Measurements from ENCODE around the gene F2R. TPM values are rescaled to one million over a fixed set of nuclear protein-coding genes. Genes with fewer than 3 reads are reported as not detected.
A peak's percentile ranks its signal among the peaks of the same experiment; 100 is the strongest.

F2R gene
- total and polyA plus RNA-seq, 9 donors: 15.3 to 42.2 (median 25.6) TPM

DNA sequence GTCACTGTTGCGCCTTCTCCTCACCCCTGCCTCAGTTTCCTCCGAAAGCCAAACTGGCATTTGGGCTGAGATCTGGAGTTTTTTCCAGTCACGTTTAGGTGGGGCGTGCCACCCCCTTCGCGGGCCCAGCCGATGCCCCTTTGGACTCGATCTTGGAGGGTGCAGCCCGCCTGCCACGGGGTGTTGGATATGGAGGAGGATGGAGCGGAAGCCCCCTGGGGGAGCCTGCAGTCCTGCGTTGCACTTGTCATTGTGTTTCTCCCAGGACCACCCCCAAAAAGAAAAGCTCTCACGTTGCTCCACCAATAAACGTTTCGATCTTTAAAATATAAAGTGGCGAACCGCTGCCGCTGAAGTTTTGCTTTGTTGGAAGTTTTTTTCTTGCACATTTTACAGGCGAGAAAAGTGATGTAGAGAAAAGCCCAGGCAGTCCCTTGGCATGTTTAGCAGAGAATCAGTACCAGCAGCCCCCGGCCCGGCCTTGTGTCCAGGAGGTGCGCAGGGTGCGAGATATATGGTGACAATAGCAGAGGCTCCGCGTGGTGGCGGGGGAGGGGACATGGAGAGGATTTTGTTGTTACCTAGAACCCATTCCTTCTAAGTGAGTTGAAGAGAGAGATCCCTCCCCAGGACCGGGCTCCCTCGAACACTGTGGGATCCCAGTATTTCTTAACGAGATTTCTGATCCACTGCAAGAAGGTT is 681 bp downstream of the F2R start:
- peaks cover 25% of the 10 kb centered on the region for H3K27me3 ChIP-seq (ENCODE audit: control insufficient read depth, insufficient read depth, low read length)
- peaks cover 7% of the 10 kb centered on the region for H3K4me1 ChIP-seq (ENCODE audit: control insufficient read depth, insufficient read depth, low read length)
- H3K36me3 ChIP-seq (ENCODE audit: control insufficient read depth, insufficient read depth, low read length): no peaks in the 10 kb centered on the region
- no peaks in the 10 kb centered on the region for H3K9me3 ChIP-seq (replicated peaks; ENCODE audit: control insufficient read depth, low read depth, low read length)
- DNase-seq: peak; percentile 39
- 0% methylated on average over 11 of the region's 29 CpGs for WGBS (ENCODE audit: insufficient coverage)
- H3K4me3 ChIP-seq (ENCODE audit: low read length): peak overlapping the region; percentile 52
- H3K27ac ChIP-seq (ENCODE audit: low read length): peak overlapping the region; percentile 18

DNA sequence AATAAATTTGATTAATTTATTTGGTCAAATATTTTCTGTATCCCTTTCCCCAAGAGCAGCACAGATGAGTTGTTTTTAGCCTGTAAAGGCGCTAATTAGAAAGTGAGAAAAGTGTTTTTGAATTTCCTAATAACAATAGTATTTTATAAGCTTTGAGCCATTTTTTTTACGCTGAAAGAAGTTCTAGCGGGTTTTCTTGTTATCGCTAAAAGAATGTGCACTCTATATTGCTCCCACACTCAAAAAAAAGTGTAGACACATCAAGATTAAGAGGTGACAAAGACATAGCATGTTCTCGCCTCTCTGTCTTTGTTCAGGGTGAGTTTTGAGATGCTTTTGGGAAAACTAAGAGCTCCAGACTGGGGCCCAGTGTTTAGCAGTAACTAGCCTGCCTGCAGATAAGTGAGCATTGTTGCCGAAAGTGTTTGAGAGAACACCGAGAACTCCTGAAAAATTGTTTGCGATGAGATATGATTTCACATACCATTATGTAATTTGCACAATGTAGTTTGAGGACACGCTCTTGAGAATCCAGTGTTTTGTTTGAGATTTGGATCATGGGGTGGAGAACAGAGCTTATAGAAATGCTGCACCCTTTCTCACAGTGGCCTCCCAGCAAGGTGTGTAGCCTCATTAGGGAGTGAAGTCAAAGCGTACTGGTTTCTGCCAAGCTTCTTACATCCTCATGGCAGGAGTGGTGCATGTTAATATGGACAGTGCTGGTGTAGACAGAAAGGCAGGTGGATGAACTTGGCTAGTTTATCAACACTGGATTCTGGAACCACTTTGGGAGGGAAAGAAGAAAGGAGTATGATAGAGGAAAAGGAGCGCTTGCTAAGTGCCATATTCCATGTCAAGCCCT is 1.5 kb downstream of the F2R start:
- 77% methylated on average over 3 of the region's 11 CpGs for WGBS (ENCODE audit: insufficient coverage)
- H3K4me3 ChIP-seq (ENCODE audit: low read length): peak overlapping the region; percentile 52
- H3K4me1 ChIP-seq (ENCODE audit: control insufficient read depth, insufficient read depth, low read length): peaks cover 7% of the 10 kb centered on the region
- no peaks in the 10 kb centered on the region for H3K36me3 ChIP-seq (ENCODE audit: control insufficient read depth, insufficient read depth, low read length)
- peaks cover 25% of the 10 kb centered on the region for H3K27me3 ChIP-seq (ENCODE audit: control insufficient read depth, insufficient read depth, low read length)
- DNase-seq: no peak
- no peaks in the 10 kb centered on the region for H3K9me3 ChIP-seq (replicated peaks; ENCODE audit: control insufficient read depth, low read depth, low read length)
- peak overlapping the region; percentile 57 for H3K27ac ChIP-seq (ENCODE audit: low read length)

DNA sequence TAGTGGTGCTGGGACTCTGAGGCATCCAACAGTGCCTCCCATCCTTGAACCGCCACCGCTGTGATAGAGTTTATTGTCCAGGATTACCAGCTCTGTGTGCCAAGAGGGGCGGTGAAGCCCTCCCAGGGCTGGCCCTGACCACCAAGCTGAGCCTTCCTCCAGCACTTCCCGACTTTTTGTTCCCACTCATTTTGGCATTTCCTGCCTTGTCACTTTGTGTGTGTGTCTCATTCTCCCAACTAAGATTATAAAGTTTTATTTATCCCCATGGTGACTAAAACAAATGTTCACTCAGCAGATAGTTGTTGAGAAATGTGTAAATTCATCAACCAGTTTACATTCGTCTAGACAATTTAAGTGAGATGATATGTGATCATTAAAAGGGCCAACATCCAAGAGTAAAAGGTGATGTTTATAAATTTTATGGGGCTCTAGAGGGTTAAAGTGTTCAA is 2.5 kb downstream of the F2R start:
- Histone ChIP-seq H3K27me3 (ENCODE audit: control insufficient read depth, insufficient read depth, low read length) (peaks cover 25% of the 10 kb centered on the region), H3K27ac (ENCODE audit: low read length) (no peak overlapping the region), H3K4me1 (ENCODE audit: control insufficient read depth, insufficient read depth, low read length) (peaks cover 7% of the 10 kb centered on the region), H3K36me3 (ENCODE audit: control insufficient read depth, insufficient read depth, low read length) (no peaks in the 10 kb centered on the region), H3K4me3 (ENCODE audit: low read length) (no peak overlapping the region), H3K9me3 (replicated peaks; ENCODE audit: control insufficient read depth, low read depth, low read length) (no peaks in the 10 kb centered on the region)
- DNase-seq: no peak
- 90% methylated on average over 3 of the region's 5 CpGs for WGBS (ENCODE audit: insufficient coverage)

DNA sequence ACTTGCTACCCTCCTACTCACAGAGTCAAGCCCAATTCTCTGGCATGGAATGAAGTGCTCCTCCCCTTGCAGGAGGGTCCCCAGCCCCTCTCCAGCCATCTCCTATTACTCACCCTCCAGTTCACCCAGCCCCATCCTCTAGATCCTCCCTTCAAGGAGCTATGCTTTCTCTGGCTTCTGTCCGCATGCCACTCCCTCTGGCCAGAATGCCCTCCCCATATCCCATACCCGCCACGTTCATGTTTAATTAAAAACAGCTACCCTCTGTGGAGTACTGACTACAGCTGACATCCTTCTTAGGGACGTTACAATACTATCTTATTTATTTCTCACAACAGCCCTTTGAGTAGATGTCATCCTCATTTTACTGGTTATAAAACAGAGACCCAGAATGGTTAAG is 3.0 kb downstream of the F2R start:
- no peaks in the 10 kb centered on the region for H3K36me3 ChIP-seq (ENCODE audit: control insufficient read depth, insufficient read depth, low read length)
- peaks cover 22% of the 10 kb centered on the region for H3K27me3 ChIP-seq (ENCODE audit: control insufficient read depth, insufficient read depth, low read length)
- no peaks in the 10 kb centered on the region for H3K9me3 ChIP-seq (replicated peaks; ENCODE audit: control insufficient read depth, low read depth, low read length)
- WGBS (ENCODE audit: insufficient coverage): 85% methylated on average over 3 of the region's 4 CpGs
- H3K27ac ChIP-seq (ENCODE audit: low read length): no peak overlapping the region
- no peak for DNase-seq
- no peak overlapping the region for H3K4me3 ChIP-seq (ENCODE audit: low read length)
- H3K4me1 ChIP-seq (ENCODE audit: control insufficient read depth, insufficient read depth, low read length): peaks cover 7% of the 10 kb centered on the region

DNA sequence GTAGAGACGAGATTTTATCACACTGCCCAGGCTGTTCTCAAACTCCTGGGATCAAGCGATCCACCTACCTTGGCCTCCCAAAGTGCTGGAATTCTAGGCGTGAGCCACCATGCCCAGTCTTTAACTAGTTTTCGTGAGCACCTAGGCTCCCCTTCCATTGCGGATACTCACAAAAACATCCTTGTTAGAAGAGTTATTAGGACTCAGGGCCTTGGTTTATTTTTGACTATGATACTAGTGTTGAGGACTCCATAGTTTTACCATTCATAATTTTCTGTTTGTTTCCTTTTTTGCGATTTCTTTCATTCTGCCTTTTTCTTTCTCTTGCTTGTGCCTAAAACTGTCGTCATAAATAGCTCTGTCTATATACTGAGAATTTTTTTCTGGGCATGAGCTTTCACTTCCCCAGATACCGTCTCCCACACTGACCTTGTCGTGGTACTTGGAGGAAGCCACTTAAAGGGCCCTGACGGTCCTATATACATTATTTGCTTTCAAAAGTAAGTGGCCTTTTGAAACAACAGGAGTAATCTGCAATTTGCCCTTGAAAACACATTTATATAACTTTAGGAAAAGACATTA is 5.2 kb downstream of the F2R start:
- WGBS (ENCODE audit: insufficient coverage): 90% methylated on average over 2 of the region's 10 CpGs
- Histone ChIP-seq H3K4me3 (ENCODE audit: low read length) (no peak overlapping the region), H3K9me3 (replicated peaks; ENCODE audit: control insufficient read depth, low read depth, low read length) (no peaks in the 10 kb centered on the region), H3K27ac (ENCODE audit: low read length) (no peak overlapping the region), H3K4me1 (ENCODE audit: control insufficient read depth, insufficient read depth, low read length) (peaks cover 5% of the 10 kb centered on the region), H3K36me3 (ENCODE audit: control insufficient read depth, insufficient read depth, low read length) (no peaks in the 10 kb centered on the region), H3K27me3 (ENCODE audit: control insufficient read depth, insufficient read depth, low read length) (peaks cover 7% of the 10 kb centered on the region)
- peak; percentile 45 for DNase-seq

DNA sequence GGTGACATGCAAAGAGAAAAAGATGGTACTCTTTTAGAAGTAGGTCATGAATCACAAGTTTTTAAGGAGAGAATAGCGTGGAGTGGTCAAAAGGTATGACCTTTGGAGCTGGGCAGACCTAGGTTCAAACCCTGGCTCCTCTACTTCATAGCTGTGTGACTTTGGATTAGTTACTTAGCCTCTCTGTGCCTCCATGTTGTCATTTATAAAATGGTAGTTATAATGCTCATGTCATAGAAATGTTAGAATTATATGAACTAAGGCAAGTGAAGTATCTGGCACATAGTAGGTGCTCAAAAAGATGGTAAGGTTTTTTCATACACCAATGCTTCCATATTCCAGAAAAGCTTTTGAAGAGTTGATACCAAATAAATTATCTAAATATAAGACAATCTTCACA is 7.3 kb downstream of the F2R start:
- Histone ChIP-seq H3K27ac (ENCODE audit: low read length) (no peak overlapping the region), H3K4me3 (ENCODE audit: low read length) (no peak overlapping the region), H3K4me1 (ENCODE audit: control insufficient read depth, insufficient read depth, low read length) (no peaks in the 10 kb centered on the region), H3K9me3 (replicated peaks; ENCODE audit: control insufficient read depth, low read depth, low read length) (no peaks in the 10 kb centered on the region), H3K27me3 (ENCODE audit: control insufficient read depth, insufficient read depth, low read length) (no peaks in the 10 kb centered on the region), H3K36me3 (ENCODE audit: control insufficient read depth, insufficient read depth, low read length) (no peaks in the 10 kb centered on the region)
- DNase-seq: no peak
- WGBS (ENCODE audit: insufficient coverage): no CpG with 5 or more reads among the region's 1 CpG

DNA sequence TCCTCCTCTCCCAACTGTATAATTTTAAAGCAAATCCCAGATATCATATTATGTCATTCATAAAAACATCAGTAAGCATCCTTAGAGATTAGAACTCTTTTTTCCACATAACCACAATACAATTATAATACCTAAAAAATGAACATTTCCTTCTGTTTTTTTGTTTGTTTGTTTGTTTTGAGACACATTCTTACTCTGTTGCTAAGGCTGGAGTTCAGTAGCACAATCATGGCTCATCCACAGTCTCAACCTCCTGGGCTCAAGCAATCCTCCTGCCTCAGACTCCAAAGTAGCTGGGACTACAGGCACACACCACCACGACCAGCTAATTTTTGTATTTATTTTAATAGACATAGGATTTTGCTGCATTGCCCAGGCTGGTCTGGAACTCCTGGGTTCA is 8.0 kb downstream of the F2R start:
- no CpG with 5 or more reads among the region's 1 CpG for WGBS (ENCODE audit: insufficient coverage)

DNA sequence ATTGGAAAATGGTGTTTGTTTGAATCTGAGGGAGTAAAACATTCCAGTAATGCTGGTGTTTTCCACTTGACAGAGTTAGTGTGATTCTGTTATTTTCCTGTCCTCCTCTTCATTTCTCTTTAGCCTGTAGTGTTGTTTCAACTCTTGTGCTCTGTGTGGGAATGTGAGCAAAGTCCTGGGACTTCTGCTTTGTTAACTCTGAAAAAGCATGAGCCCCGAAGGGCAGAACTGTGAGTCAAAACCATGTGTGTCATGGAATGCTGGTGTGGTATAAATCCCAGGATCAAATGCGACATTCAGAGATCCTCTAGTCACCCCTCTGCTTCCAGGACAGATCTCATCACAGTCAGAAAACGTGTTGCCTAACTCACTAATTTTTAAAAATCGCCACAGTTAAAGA is 8.9 kb downstream of the F2R start:
- no peak overlapping the region for H3K27ac ChIP-seq (ENCODE audit: low read length)

More for the DNA sequence above, 8.0 kb downstream of the F2R start:
- Histone ChIP-seq H3K27ac (ENCODE audit: low read length) (no peak overlapping the region), H3K27me3 (ENCODE audit: control insufficient read depth, insufficient read depth, low read length) (no peaks in the 10 kb centered on the region), H3K4me1 (ENCODE audit: control insufficient read depth, insufficient read depth, low read length) (no peaks in the 10 kb centered on the region), H3K9me3 (replicated peaks; ENCODE audit: control insufficient read depth, low read depth, low read length) (peaks cover 2% of the 10 kb centered on the region), H3K4me3 (ENCODE audit: low read length) (no peak overlapping the region), H3K36me3 (ENCODE audit: control insufficient read depth, insufficient read depth, low read length) (no peaks in the 10 kb centered on the region)
- no peak for DNase-seq

DNA sequence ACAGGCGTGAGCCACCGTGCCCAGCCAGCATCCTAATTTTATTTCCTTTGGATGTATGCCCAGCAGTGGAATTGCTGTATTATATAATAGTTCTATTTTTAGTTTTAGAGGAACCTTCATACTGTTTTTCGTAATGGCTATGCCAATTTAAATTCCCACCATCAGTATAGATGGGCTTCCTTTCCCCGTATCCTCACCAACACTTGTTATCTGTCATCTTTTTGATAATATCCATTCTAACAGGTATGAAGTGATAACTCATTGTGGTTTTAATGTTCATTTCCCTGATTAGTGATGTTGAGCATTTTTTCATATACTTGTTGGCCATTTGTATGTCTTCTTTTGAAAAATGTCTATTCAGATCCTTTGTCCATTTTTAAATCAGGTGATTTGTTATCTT is 13.0 kb downstream of the F2R start:
- Histone ChIP-seq H3K36me3 (ENCODE audit: control insufficient read depth, insufficient read depth, low read length) (peaks cover 9% of the 10 kb centered on the region), H3K4me1 (ENCODE audit: control insufficient read depth, insufficient read depth, low read length) (no peaks in the 10 kb centered on the region), H3K27me3 (ENCODE audit: control insufficient read depth, insufficient read depth, low read length) (no peaks in the 10 kb centered on the region), H3K4me3 (ENCODE audit: low read length) (no peak overlapping the region), H3K27ac (ENCODE audit: low read length) (no peak overlapping the region), H3K9me3 (replicated peaks; ENCODE audit: control insufficient read depth, low read depth, low read length) (peaks cover 22% of the 10 kb centered on the region)
- no CpG with 5 or more reads among the region's 4 CpGs for WGBS (ENCODE audit: insufficient coverage)
- DNase-seq: no peak

More for the DNA sequence above, 8.9 kb downstream of the F2R start:
- Histone ChIP-seq H3K27me3 (ENCODE audit: control insufficient read depth, insufficient read depth, low read length) (no peaks in the 10 kb centered on the region), H3K4me1 (ENCODE audit: control insufficient read depth, insufficient read depth, low read length) (no peaks in the 10 kb centered on the region), H3K36me3 (ENCODE audit: control insufficient read depth, insufficient read depth, low read length) (no peaks in the 10 kb centered on the region), H3K9me3 (replicated peaks; ENCODE audit: control insufficient read depth, low read depth, low read length) (peaks cover 12% of the 10 kb centered on the region), H3K4me3 (ENCODE audit: low read length) (no peak overlapping the region)
- 33% methylated on average over 1 of the region's 4 CpGs for WGBS (ENCODE audit: insufficient coverage)
- DNase-seq: no peak

Data from muscle of leg (tissue), 11 donors.